Endothelial cell (in vitro differentiated cells): ENCODE measurements around the gene NUDT14. TPM values are rescaled to one million over a fixed set of nuclear protein-coding genes. Genes with fewer than 3 reads are reported as not detected.
A peak's percentile ranks its signal among the peaks of the same experiment; 100 is the strongest.

ENCODE experiments used
- DNase-seq: peaks from one replicate; pipeline ENCODE4 v3.0.0; 2021; ENCODE audit warnings: low spot score
- H3K27ac Mint-ChIP-seq: one replicate; pipeline ENCODE4 v1.8.0; 2021; ENCODE audit warnings: mixed read lengths, inconsistent platforms; ENCODE audit not compliant: unreplicated experiment
- H3K27me3 Mint-ChIP-seq: one replicate; pipeline ENCODE4 v1.8.0; 2021; ENCODE audit warnings: mild to moderate bottlenecking, moderate library complexity, mixed read lengths, inconsistent platforms; ENCODE audit not compliant: unreplicated experiment
- H3K36me3 Mint-ChIP-seq: one replicate; pipeline ENCODE4 v1.8.0; 2021; ENCODE audit warnings: mild to moderate bottlenecking, low read depth, mixed read lengths, inconsistent platforms; ENCODE audit not compliant: unreplicated experiment
- H3K4me1 Mint-ChIP-seq: one replicate; pipeline ENCODE4 v1.8.0; 2021; ENCODE audit warnings: mild to moderate bottlenecking, mixed read lengths, inconsistent platforms; ENCODE audit not compliant: unreplicated experiment
- H3K4me3 Mint-ChIP-seq: one replicate; pipeline ENCODE4 v1.8.0; 2021; ENCODE audit warnings: mild to moderate bottlenecking, mixed read lengths, inconsistent platforms; ENCODE audit not compliant: unreplicated experiment
- H3K9me3 Mint-ChIP-seq: one replicate; pipeline ENCODE4 v1.8.0; 2021; ENCODE audit warnings: mixed read lengths, inconsistent platforms; ENCODE audit not compliant: unreplicated experiment
- total RNA-seq: library from RNA; stranded (reverse); fragmentation: NEBNext Ultra II Directional; extraction: Animal tissue kit (Norgen Biotek cat#: 25700); gene quantifications from one replicate; pipeline ENCODE4 v1.2.1, GENCODE V29; 2021; ENCODE audit not compliant: unreplicated experiment
- TF ChIP-seq, protein P1 (sequence below): fragments of 200-600 bp; sonication (generic); IDR thresholded peaks from one replicate; pipeline ENCODE4 v1.5.0; 2021; ENCODE audit warnings: antibody characterized with exemption; ENCODE audit not compliant: unreplicated experiment

The NUDT14 gene
- total RNA-seq, 1 donor from 2014 or later = 135 TPM

DNA sequence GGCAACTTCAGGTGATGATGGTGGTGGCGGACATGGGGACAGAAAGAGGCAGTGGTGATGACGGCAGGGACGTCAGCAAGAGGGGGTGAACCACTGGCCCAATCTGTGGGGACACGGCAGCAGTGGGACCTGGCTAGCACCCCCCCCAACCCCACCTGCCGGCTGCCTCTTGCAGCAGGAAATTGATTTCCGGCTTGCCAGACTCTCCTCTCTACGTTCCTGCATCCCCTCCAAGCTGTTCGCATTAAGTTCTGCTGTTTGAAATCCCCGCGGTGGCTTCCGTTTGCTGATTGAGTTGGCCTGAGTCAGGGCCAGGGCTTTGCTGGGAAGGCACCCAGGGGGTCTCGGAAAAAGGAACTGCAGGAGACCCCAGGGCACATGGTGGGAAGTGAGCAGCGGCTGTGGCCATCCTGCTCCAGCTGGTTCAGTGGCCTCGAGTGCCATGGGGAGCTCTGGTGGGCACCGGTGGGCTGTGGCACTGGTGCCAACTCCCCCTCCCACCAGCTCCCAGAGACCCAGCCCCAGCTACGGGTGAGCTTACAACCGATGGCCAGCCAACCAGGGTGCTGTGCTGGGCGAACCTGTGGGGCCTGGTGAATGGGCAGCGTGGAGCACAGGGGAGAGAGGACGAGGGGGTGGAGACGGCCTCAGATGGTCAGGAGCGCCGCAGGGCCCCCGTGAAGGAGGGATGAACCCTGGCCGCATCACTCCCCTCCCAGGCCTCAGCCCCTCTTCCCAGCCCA is 14.6 kb upstream of the NUDT14 start:
- Mint-ChIP-seq H3K9me3 (no peaks in the 10 kb centered on the region), H3K36me3 (no peaks in the 10 kb centered on the region), H3K4me1 (peaks cover 52% of the 10 kb centered on the region), H3K4me3 (no peak overlapping the region), H3K27me3 (peaks cover 29% of the 10 kb centered on the region), H3K27ac (peak overlapping the region; percentile 97)
- TF ChIP-seq, protein P1, sequence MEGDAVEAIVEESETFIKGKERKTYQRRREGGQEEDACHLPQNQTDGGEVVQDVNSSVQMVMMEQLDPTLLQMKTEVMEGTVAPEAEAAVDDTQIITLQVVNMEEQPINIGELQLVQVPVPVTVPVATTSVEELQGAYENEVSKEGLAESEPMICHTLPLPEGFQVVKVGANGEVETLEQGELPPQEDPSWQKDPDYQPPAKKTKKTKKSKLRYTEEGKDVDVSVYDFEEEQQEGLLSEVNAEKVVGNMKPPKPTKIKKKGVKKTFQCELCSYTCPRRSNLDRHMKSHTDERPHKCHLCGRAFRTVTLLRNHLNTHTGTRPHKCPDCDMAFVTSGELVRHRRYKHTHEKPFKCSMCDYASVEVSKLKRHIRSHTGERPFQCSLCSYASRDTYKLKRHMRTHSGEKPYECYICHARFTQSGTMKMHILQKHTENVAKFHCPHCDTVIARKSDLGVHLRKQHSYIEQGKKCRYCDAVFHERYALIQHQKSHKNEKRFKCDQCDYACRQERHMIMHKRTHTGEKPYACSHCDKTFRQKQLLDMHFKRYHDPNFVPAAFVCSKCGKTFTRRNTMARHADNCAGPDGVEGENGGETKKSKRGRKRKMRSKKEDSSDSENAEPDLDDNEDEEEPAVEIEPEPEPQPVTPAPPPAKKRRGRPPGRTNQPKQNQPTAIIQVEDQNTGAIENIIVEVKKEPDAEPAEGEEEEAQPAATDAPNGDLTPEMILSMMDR = no peak
- DNase-seq = peak; percentile 59

DNA sequence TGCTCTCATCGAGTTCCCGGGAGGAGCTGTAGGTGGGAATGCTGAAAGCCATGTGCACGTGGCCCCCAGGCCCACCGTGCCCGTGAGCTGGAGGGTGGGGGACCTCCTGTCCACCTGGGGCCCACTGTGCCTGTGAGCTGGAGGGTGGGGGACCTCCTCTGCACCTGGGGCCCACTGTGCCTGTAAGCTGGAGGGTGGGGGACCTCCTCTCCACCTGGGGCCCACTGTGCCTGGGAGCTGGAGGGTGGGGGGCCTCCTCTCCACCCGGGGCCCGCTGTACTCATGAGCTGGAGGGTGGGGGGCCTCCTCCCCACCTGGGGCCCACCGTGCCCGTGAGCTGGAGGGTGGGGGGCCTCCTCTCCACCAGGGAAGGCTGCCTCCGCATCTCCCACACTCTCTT is 13.9 kb upstream of the NUDT14 start:
- Mint-ChIP-seq H3K27ac (peak overlapping the region; percentile 97), H3K27me3 (peaks cover 27% of the 10 kb centered on the region), H3K4me1 (peaks cover 49% of the 10 kb centered on the region), H3K4me3 (no peak overlapping the region), H3K36me3 (no peaks in the 10 kb centered on the region), H3K9me3 (no peaks in the 10 kb centered on the region)
- DNase-seq = no peak
- TF ChIP-seq, protein P1 = no peak

DNA sequence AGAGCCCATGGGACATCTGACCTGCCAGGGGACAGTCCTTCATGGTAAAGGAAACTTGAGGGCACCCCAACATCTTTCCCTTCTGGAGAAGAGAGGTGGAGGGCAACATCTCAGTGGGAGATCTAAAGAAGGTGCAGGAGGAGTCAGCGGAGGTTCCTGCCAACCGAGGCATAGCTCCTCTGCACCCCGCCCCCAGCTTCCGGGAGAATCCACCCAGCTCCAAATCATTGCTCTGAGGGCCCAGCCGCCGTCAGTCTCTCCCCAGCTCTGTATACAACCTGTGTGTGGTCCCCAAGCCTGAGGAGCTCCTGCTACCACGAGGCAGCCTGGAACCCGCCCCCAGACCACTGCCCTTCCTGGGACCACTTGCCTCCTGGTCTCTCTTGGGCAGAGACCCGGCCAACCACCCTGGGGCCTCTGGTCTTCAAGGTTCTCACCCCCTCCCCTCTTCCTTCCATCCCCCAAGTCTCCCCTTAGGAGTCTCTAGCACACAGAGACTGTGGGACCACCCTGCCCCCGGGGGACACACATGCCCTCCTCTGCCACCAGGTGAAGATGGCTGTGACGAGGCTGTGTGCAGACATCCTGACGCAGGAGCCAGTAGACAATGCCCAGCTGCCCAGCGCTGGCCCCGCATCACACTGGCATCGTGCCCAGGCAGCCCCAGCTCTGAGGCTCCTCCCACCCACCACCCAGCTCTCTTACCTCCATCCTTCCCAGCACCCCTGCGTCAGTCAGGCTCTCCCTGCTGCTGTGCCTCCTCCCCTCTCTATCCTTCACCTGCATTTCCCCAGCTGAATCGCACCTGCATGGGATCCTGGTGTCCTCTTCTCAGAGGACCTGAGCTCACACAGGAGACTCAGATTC is 13.0 kb upstream of the NUDT14 start:
- Mint-ChIP-seq H3K27me3 (peaks cover 27% of the 10 kb centered on the region), H3K27ac (peak overlapping the region; percentile 95), H3K9me3 (no peaks in the 10 kb centered on the region), H3K36me3 (no peaks in the 10 kb centered on the region), H3K4me1 (peaks cover 45% of the 10 kb centered on the region), H3K4me3 (no peak overlapping the region)
- TF ChIP-seq, protein P1 = no peak
- no peak for DNase-seq

DNA sequence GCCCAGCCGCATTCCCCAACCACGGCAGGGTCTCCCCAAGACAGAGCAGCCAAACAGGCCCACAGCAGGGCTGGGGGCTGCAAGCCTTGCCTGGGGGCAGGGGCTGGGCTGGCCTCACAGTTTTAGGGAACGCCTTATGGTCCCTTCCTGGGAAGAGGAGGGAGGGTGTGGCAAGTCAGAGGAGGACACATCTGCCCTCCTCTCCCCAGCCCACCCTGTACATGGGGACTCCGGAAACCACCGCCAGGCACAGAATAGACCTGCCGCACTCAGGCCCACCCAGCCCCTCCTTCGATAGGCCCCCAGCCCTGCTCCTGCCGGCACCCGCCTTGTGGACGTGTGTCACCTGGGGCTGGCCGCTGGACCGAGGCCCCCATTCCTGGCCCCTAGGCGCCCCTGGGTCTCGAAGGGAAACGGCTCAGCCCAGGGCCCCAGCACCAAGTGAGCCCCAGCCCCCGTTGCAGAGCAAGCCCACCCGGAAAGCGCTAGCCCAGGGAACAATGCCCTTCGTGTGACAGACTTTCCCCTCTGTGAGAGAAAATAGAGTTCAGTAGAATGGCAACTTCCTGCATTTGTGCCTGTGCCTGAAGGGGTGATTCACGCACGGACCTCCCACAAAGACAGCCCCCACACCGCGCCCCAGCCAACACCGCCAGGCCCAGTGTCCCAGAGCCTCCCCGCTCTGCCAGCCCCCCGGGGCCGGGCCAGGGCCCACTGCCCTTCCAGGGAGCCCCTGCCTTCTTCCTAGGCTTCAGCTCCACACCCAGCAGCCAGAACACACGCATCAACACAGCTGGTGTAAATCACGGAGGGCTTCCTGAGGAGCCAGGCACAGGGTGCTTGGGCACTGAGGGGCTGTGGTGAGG is 12.0 kb upstream of the NUDT14 start:
- Mint-ChIP-seq H3K36me3 (peaks cover 5% of the 10 kb centered on the region), H3K4me1 (peaks cover 42% of the 10 kb centered on the region), H3K27ac (peak overlapping the region; percentile 95), H3K9me3 (peaks cover 5% of the 10 kb centered on the region), H3K27me3 (peaks cover 24% of the 10 kb centered on the region), H3K4me3 (no peak overlapping the region)
- TF ChIP-seq, protein P1 = no peak
- DNase-seq = peak; percentile 60
